Measurements from ENCODE around the gene SNTG2.
"Not testable (repeated sequence)": the region's sequence is repeated elsewhere in the genome, so short reads cannot be mapped to it uniquely, and the experiment has no call there.

The SNTG2 gene

GRCh38 chr2:1209246-1209645 lies 258.6 kb downstream of the SNTG2 start:
- DNase-seq, result no peak

- DNase-seq, result no peak
These were observed 259.1 kb downstream of the SNTG2 start for GRCh38 chr2:1209761-1210160.

GRCh38 chr2:1210352-1210751 lies 259.7 kb downstream of the SNTG2 start:
- no peak for DNase-seq

GRCh38 chr2:1219901-1220573 lies 269.4 kb downstream of the SNTG2 start:
- no peak for DNase-seq

GRCh38 chr2:1222056-1222455 lies 271.4 kb downstream of the SNTG2 start:
- DNase-seq, result no peak

- DNase-seq, result no peak
These were observed 273.1 kb downstream of the SNTG2 start for GRCh38 chr2:1223791-1224190.

GRCh38 chr2:1224901-1225300 lies 274.3 kb downstream of the SNTG2 start:
- no peak for DNase-seq

- DNase-seq, result no peak
These were observed 276.1 kb downstream of the SNTG2 start for GRCh38 chr2:1226766-1227165.

GRCh38 chr2:1227274-1227900 lies 276.7 kb downstream of the SNTG2 start:
- DNase-seq, result no peak

GRCh38 chr2:1229596-1229995 lies 278.9 kb downstream of the SNTG2 start:
- DNase-seq, result not testable (repeated sequence)

GRCh38 chr2:1230155-1230893 lies 279.7 kb downstream of the SNTG2 start:
- no peak for DNase-seq

GRCh38 chr2:1231466-1232063 lies 280.9 kb downstream of the SNTG2 start:
- no peak for DNase-seq

- no peak for DNase-seq
These were observed 282.6 kb downstream of the SNTG2 start for GRCh38 chr2:1233281-1233680.

GRCh38 chr2:1234731-1235308 lies 284.2 kb downstream of the SNTG2 start:
- no peak for DNase-seq

- DNase-seq, result no peak
These were observed 285.2 kb downstream of the SNTG2 start for GRCh38 chr2:1235806-1236205.

- no peak for DNase-seq
These were observed 286.0 kb downstream of the SNTG2 start for GRCh38 chr2:1236606-1237005.

- DNase-seq, result no peak
These were observed 287.1 kb downstream of the SNTG2 start for GRCh38 chr2:1237783-1238182.

- no peak for DNase-seq
These were observed 288.0 kb downstream of the SNTG2 start for GRCh38 chr2:1238598-1239138.

- DNase-seq, result no peak
These were observed 294.5 kb downstream of the SNTG2 start for GRCh38 chr2:1245193-1245592.

GRCh38 chr2:1246239-1246638 lies 295.6 kb downstream of the SNTG2 start:
- DNase-seq, result no peak

GRCh38 chr2:1246991-1247390 lies 296.3 kb downstream of the SNTG2 start:
- DNase-seq, result no peak

GRCh38 chr2:1248187-1248586 lies 297.5 kb downstream of the SNTG2 start:
- DNase-seq, result no peak
